ENCODE results near the gene AHRR. TPM values are rescaled to one million over a fixed set of nuclear protein-coding genes. Genes with fewer than 3 reads are reported as not detected.

Gene AHRR
- total RNA-seq, 1 experiment from 2014 or later = 2.2 TPM

DNA sequence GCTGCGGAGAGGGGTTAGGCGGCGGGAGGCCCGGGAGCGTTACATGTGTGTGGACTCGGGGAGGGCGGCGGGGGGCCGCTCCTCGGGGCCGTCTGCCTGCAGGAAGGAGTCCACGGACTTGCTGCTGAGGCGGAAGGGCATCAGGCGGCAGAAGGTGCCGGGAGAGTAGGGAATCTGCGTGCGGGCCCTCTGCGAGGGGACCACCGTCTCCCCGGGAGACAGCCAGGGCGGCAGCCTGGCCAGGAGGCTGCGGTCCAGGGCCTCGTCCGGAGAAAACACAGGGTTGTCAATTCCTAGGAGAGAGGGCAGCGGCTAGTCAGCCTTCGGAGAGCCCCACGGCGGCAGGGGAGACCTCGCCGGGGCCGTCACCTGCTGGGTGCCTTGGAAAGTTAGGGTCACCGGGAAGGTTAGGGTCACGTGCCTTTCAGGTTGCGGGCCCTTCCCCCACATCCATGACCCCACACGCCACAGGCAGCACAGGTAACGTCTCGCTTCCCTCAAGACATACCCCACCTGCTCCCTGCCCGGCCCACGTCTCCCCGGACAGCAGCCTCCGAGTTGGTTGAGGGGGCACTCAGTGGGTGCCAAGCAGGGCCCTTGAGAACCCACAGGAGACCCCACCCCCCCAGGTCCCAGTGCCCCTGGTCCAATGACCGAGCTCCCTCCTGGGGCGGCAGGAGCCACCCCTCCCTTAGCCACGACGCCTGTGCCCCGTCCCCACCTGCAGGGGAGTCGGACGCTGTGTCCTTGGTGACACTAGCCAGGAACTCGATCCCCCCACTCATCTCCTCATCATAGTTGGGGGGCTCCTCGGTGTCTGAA lies 153.5 kb downstream of the AHRR start:
- no peak overlapping the region for H3K27ac ChIP-seq (ENCODE audit: insufficient read length, low read depth, low read length)
- H3K14ac ChIP-seq (ENCODE audit: insufficient read depth, low read length) = no peak overlapping the region
- H3K56ac ChIP-seq (ENCODE audit: insufficient read length, low read depth, low read length) = no peak overlapping the region
- Mint-ChIP-seq H3K4me3 (peak overlapping the region; percentile 45 to 88), H3K9me3 (no peaks in the 10 kb centered on the region), H3K4me1 (peaks cover 7 to 11% of the 10 kb centered on the region in 2 experiments), H3K36me3 (ENCODE audit: insufficient read depth in 1 of 3, low read depth in 3 of 3) (peaks cover 0 to 3% (median 0%) of the 10 kb centered on the region in 3 experiments; a peak in 2 of 7 replicates), H3K27me3 (ENCODE audit: low read depth) (peaks cover 45% of the 10 kb centered on the region), H3K27ac (no peak overlapping the region)
- H3K23me2 ChIP-seq (ENCODE audit: insufficient read length, low read depth, low read length, poor library complexity, severe bottlenecking) = peaks cover 16% of the 10 kb centered on the region
- no peak overlapping the region for H4K8ac ChIP-seq (replicated peaks; ENCODE audit: insufficient read length, low read depth, low read length)
- no peaks in the 10 kb centered on the region for H3K9me3 ChIP-seq (ENCODE audit: control insufficient read depth, low read depth, low read length)
- no peak overlapping the region for H4K91ac ChIP-seq (ENCODE audit: insufficient read length, low read depth, low read length)
- H2AK5ac ChIP-seq (ENCODE audit: insufficient read length, low read length) = no peak overlapping the region
- no peaks in the 10 kb centered on the region for H4K20me1 ChIP-seq (ENCODE audit: control insufficient read depth, insufficient read depth, insufficient read length)
- H3K9ac ChIP-seq (ENCODE audit: extremely low read depth, insufficient read length, low read length) = no peak overlapping the region
- H3K79me2 ChIP-seq (ENCODE audit: insufficient read depth, low read length) = no peaks in the 10 kb centered on the region
- H2BK15ac ChIP-seq (ENCODE audit: low read depth, low read length) = no peak overlapping the region
- no peaks in the 10 kb centered on the region for H3K4me1 ChIP-seq (ENCODE audit: insufficient read depth, low read length)
- peak overlapping the region; percentile 20 for H3K4me2 ChIP-seq (ENCODE audit: insufficient read depth, insufficient read length, low read length)
- TF ChIP-seq CTCF (conservative IDR thresholded peaks at IDR 0.05) = no peak
- H2AFZ ChIP-seq (ENCODE audit: low read length) = no peak overlapping the region
- DNase-seq = no peak
- H2BK20ac ChIP-seq (ENCODE audit: low read depth, low read length, poor library complexity, severe bottlenecking) = no peak overlapping the region
- no peak overlapping the region for H4K5ac ChIP-seq (ENCODE audit: insufficient read length, low read depth, low read length)
- peaks cover 25% of the 10 kb centered on the region; the same call in 1 of the 2 replicates for H3K27me3 ChIP-seq (ENCODE audit: insufficient read depth, low read length)
- H3K79me1 ChIP-seq (ENCODE audit: insufficient read depth, low read depth, low read length, poor library complexity, severe bottlenecking) = no peaks in the 10 kb centered on the region
- no peak overlapping the region for H3K23ac ChIP-seq (ENCODE audit: insufficient read length, low read depth, low read length)
- no peak overlapping the region for H3T11ph ChIP-seq (ENCODE audit: low read length)
- no peak overlapping the region for H2BK12ac ChIP-seq (ENCODE audit: insufficient read length, low read depth, low read length)
- H3K4ac ChIP-seq (ENCODE audit: low read depth, low read length) = no peak overlapping the region
- no peak overlapping the region for H2BK5ac ChIP-seq (ENCODE audit: insufficient read length, low read length)
- no peak overlapping the region for H3K18ac ChIP-seq (ENCODE audit: insufficient read length, low read depth, low read length)
- WGBS (ENCODE audit: extremely low coverage, insufficient read length, low lambda C conversion rate) = no CpG with 5 or more reads among the region's 50 CpGs
- H2BK120ac ChIP-seq (ENCODE audit: low read depth, low read length, poor library complexity, severe bottlenecking) = no peak overlapping the region
